Mucosa of rectum (tissue), 2 donors: Measurements from ENCODE around the gene COBL.

Experiments
- H3K27ac ChIP-seq, 2 donors: one replicate each; pipeline ENCODE4 v1.7.0; 2013; ENCODE audit warnings: inconsistent platforms in 2 of 2, low read depth in 2 of 2, low read length in 2 of 2
- H3K27me3 ChIP-seq, 2 donors: one replicate each; pipeline ENCODE4 v1.7.0; 2013; ENCODE audit warnings: low read length in 2 of 2; ENCODE audit not compliant: control insufficient read depth in 2 of 2, insufficient read depth in 2 of 2
- H3K36me3 ChIP-seq, 2 donors: one replicate each; pipeline ENCODE4 v1.7.0; 2013; ENCODE audit warnings: low read length in 2 of 2; ENCODE audit not compliant: control insufficient read depth in 2 of 2, insufficient read depth in 2 of 2
- H3K4me1 ChIP-seq, 2 donors: one replicate each; pipeline ENCODE4 v1.7.0; 2013; ENCODE audit warnings: low read length in 2 of 2, mild to moderate bottlenecking in 1 of 2; ENCODE audit not compliant: control insufficient read depth in 2 of 2, insufficient read depth in 2 of 2
- H3K4me3 ChIP-seq, 2 donors: one replicate each; pipeline ENCODE4 v1.7.0; 2013; ENCODE audit warnings: low read length in 2 of 2
- H3K9ac ChIP-seq, 2 donors: one replicate each; pipeline ENCODE4 v1.7.0; 2013; ENCODE audit warnings: low read length in 2 of 2, low read depth in 1 of 2, mild to moderate bottlenecking in 1 of 2
- H3K9me3 ChIP-seq, 2 donors: one replicate each; pipeline ENCODE4 v1.7.0; 2013; ENCODE audit warnings: low read length in 2 of 2; ENCODE audit not compliant: control insufficient read depth in 2 of 2
- donor health status: healthy.
- donor health status: Normal muscosa, but diverticular disease.

COBL gene

DNA sequence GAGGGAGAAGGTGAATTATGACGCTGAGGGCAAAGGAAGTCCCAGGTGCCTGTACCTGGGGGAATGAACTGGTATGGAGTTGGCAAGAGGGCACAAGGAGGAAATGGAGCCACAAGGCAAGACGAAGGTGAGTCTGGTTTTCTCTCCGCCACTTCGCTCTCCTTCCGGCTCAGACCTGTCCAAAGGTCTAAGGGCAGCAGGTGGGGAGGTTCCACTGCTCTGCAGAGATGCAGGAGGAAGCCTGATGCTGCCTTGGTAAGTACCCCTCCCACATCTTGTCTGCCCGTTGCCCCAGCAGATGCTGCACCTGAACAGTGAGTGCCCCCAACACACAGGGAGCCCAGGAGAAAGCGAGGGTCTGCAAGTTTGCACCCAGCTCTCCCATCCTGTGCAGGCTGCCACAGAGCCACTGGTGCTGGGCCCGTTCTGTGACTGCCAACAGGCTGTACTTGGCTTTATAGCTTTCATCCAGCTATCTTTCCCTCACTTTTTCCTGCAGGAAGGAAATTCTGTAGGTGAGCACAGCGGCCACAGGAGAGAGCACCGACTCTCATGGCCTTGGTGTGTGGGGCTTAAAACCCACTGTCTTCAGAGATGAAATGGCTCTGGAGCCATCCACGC, 235.2 kb downstream of the COBL start:
- Histone ChIP-seq H3K27me3 (no peaks in the 10 kb centered on the region), H3K4me3 (no peak overlapping the region), H3K9me3 (no peaks in the 10 kb centered on the region), H3K36me3 (peaks cover 4 to 7% of the 10 kb centered on the region in 2 donors), H3K9ac (no peak overlapping the region), H3K27ac (peak overlapping the region in 1 of 2 donors; percentile 6), H3K4me1 (peaks cover 0 to 5% of the 10 kb centered on the region in 2 donors)

DNA sequence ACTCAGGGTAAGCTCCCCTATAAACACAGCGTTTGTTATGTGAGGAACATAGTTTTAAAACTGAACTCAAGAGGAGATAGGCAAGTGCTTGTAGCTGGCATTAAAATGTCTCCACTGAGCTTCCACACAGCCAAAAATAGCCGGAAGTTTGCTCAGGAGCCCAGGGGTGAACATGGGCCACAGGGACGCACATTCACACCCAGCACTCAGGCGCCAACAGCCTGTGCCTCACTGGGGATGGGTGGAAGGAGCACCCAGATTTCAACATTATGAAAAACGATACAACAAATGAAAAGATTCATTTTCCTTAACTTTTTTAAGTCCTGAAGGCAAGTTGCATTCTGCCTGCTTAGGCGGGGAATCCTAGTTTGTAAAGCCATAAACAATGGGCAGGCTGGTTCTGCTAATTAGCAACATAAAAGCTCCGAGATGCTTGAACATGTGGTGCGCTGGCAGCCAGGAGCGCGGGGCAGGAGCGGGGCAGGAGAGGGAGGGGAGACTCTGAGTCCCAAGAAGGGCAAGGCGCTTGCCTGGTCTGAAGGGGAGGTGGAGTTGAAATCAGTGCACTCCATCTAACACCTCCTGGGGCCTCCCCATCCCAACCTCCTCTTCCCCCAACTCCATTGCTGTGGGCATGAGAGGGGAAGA, 235.9 kb downstream of the COBL start:
- peak overlapping the region in 1 of 2 donors; percentile 6 for H3K27ac ChIP-seq
- no peaks in the 10 kb centered on the region for H3K27me3 ChIP-seq
- H3K9me3 ChIP-seq = no peaks in the 10 kb centered on the region
- H3K4me1 ChIP-seq = peaks cover 0 to 5% of the 10 kb centered on the region in 2 donors
- no peak overlapping the region for H3K9ac ChIP-seq
- peaks cover 4 to 7% of the 10 kb centered on the region in 2 donors for H3K36me3 ChIP-seq
- no peak overlapping the region for H3K4me3 ChIP-seq

DNA sequence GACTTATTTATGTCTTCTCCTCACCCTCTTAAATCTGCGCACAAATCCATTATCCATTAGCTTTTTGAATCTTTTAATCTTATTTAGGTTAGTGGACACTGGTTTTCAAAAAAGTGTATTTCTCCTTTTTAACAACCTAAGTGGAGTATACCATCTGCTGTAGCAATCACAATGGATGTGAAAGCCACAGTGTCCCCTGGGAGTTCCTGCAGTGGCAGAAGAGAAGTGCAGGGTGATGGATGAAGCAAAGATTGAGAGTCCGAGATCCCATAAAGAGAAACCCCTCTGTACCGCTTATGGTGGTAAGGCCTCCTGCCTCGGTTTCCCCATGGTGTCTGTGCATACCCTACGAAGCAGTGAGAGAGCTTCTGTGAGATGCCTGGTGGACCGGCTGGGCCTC, 236.4 kb downstream of the COBL start:
- H3K4me1 ChIP-seq = peaks cover 0 to 5% of the 10 kb centered on the region in 2 donors
- no peak overlapping the region for H3K9ac ChIP-seq
- no peak overlapping the region for H3K27ac ChIP-seq

DNA sequence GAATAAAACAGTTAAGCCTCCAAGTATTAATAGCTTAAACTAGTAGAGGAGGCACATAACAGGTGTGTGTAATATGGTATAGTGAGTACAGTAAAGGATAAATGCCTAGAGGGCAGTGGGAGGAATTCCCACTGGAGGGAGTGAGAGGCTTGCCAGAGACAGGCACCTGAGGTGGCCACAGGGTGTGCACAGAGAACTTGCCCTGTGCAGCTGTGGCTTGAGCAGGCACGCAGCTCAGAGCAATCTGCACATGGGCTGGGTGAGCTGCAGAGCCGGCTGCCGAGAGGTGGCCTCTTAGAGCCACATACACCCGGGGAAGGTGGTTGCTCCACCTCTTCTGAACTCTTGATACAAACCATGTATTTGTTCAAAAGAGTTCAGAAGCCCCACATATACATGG, 237.1 kb downstream of the COBL start:
- H3K4me3 ChIP-seq = no peak overlapping the region

More for the DNA sequence above, 236.4 kb downstream of the COBL start:
- Histone ChIP-seq H3K4me3 (no peak overlapping the region), H3K9me3 (no peaks in the 10 kb centered on the region), H3K27me3 (no peaks in the 10 kb centered on the region), H3K36me3 (peaks cover 4 to 7% of the 10 kb centered on the region in 2 donors)

DNA sequence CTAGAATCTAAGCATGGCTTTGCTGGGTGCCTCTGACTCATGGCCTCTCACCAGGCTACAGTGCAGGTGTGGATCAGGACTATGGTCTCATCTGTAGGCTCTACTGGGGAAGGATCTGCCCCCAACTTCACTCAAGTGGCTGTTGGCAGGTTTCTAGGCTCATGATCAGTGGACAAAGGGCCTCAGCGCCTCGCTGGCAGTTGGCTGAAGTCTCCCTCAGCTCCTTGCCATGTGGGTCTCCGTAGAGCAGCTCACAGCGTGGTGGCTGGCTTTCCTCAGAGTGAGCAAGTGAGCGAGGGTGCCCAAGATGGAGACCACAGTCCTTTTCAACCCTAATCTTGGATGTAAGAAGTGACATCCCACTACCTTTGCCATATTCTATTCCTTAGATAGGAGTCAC, 238.0 kb downstream of the COBL start:
- no peak overlapping the region for H3K27ac ChIP-seq

More for the DNA sequence above, 237.1 kb downstream of the COBL start:
- Histone ChIP-seq H3K36me3 (peaks cover 4 to 7% of the 10 kb centered on the region in 2 donors), H3K9ac (no peak overlapping the region), H3K9me3 (no peaks in the 10 kb centered on the region), H3K4me1 (peaks cover 0 to 5% of the 10 kb centered on the region in 2 donors), H3K27ac (no peak overlapping the region), H3K27me3 (no peaks in the 10 kb centered on the region)

DNA sequence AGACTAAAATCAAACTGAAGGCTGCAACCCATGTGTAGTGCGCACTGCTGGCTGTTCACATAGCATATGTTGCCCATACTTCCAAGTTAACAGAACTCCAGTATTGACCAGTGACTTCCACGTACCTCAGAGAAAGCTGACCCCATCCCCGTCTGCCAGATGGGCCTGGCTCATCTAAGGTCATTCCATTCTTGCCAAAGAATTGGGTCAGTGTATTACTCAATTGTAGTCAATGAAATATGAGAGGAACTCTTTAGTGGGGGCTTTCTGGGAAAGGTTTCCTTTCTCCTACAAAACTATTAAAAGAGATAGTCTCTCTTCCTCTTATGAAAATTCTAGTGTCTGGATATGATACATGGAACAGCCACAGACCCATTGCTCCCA, 238.6 kb downstream of the COBL start:
- Histone ChIP-seq H3K9ac (no peak overlapping the region), H3K27ac (no peak overlapping the region), H3K9me3 (no peaks in the 10 kb centered on the region), H3K4me1 (peaks cover 0 to 5% of the 10 kb centered on the region in 2 donors), H3K4me3 (no peak overlapping the region), H3K36me3 (peaks cover 2 to 7% of the 10 kb centered on the region in 2 donors), H3K27me3 (no peaks in the 10 kb centered on the region)

More for the DNA sequence above, 238.0 kb downstream of the COBL start:
- peaks cover 4 to 7% of the 10 kb centered on the region in 2 donors for H3K36me3 ChIP-seq
- H3K27me3 ChIP-seq = no peaks in the 10 kb centered on the region
- H3K4me3 ChIP-seq = no peak overlapping the region
- H3K9me3 ChIP-seq = no peaks in the 10 kb centered on the region
- no peak overlapping the region for H3K9ac ChIP-seq
- H3K4me1 ChIP-seq = peaks cover 0 to 5% of the 10 kb centered on the region in 2 donors

DNA sequence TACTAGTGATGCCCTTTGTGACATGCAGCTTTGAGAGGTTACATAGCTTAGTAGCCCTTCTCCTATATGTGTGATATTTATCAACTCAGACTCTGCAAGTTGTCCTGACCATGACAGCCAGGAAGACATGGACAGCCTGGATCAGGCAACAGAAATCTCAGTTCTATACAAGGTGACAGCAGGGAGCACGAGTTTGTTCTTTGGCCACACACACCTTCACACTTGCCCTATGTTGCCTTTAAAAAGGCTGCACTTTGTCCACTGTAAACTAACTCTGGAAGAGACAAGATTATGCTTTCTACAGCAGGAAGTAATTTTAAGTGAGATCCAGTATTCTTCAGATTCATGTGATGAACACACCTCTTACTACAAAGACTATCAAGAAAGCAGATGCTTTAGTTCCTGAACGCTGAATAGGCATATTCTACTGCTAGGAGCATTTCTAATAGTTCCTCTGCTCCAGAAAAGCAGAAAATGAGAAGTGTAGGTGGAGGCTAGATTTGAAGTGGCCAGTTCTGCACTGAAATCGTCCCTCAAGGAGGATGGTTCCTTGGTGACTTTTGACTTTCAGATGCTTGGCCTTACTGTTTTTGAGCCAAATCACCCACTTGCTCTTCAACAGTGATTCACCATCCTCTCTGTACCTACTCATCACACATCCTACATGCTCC, 239.2 kb downstream of the COBL start:
- no peaks in the 10 kb centered on the region for H3K9me3 ChIP-seq
- no peak overlapping the region for H3K27ac ChIP-seq
- no peaks in the 10 kb centered on the region for H3K27me3 ChIP-seq
- no peak overlapping the region for H3K4me3 ChIP-seq
- no peak overlapping the region for H3K9ac ChIP-seq
- peaks cover 0 to 5% of the 10 kb centered on the region in 2 donors for H3K4me1 ChIP-seq
- peaks cover 0 to 3% of the 10 kb centered on the region in 2 donors for H3K36me3 ChIP-seq

DNA sequence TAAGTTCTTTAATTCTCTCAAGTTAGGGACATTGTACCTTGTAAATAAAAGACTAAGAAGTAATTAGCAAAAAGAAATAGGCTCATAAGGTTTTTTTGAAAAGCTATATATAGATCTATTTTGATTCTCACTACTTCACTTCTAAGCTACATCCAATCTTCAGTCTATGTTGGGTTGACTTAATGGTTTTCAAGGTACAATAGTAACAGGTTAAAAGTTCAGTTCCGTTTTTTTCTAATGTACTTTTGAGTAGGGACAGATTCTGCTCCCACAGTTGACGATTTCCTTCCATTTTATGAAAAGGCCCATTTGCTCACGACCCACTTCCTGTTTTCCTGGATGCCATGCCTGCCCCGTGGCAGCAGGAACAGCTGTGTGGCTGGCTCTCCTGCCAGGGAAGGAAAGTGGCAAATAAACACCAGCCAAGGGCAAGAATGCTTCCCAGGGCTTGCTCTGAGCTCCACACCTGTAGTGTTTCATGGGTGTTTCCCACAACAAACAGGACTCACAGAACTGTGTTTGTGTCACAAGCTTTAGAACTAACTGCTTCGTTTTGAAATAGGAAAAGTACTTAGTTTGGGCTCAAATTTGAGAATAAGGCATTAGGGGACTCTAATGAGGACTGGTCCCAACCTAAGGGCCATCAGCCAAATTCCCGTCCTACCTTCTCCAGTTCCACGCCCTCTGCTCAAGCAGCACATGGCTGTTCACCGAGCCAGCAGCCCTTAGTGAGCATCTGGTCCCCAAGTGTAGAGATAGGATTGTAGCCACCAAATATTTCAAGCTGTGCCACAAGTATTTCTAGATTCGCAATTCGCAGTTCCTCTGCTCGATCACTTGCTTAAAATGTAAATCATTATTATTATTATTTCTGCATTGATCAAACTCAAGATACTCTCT, 240.7 kb downstream of the COBL start:
- Histone ChIP-seq H3K9me3 (no peaks in the 10 kb centered on the region), H3K4me1 (peaks cover 0 to 3% of the 10 kb centered on the region in 2 donors), H3K9ac (no peak overlapping the region), H3K27me3 (no peaks in the 10 kb centered on the region), H3K4me3 (no peak overlapping the region), H3K27ac (no peak overlapping the region), H3K36me3 (peaks cover 0 to 3% of the 10 kb centered on the region in 2 donors)

DNA sequence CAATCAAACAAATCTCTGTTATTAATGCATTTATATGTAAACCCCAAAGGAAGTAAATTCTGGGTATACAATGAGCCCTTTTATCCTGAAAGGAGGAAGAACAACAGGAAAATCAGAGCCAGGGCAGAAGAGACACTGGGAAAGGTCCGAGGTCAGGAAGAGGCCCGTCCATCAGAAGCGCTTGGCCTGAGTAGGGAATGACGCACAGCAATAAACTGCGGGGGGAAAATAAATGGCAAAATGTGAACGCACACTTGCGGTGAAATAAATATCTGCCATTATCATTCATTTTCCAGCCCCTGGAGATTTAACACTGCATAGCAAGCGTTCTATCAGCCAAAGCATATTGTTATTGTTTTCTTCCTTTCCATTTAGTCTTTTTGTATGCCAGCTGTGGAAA, 243.4 kb downstream of the COBL start:
- H3K36me3 ChIP-seq = no peaks in the 10 kb centered on the region
- no peak overlapping the region for H3K4me3 ChIP-seq
- no peaks in the 10 kb centered on the region for H3K4me1 ChIP-seq
- no peaks in the 10 kb centered on the region for H3K27me3 ChIP-seq
- H3K27ac ChIP-seq = no peak overlapping the region
- no peaks in the 10 kb centered on the region for H3K9me3 ChIP-seq
- no peak overlapping the region for H3K9ac ChIP-seq
